Cardiac septum (tissue), 1 donor: ENCODE results near the gene CYP2D6. TPM values are rescaled to one million over a fixed set of nuclear protein-coding genes. Genes with fewer than 3 reads are reported as not detected.

Source experiments
- DNase-seq: peaks from one replicate; pipeline ENCODE4 v3.0.0-alpha.2; 2020; ENCODE audit warnings: low spot score
- intact Hi-C: fragments of 100-400 bp; cut with DNase I; formaldehyde crosslinking; loops from one replicate; pipeline ENCODE4 v1.14.0; 2022
- total RNA-seq: library from RNA; stranded (reverse); fragmentation: NEBNext Ultra II Directional; extraction: Animal tissue kit (Norgen Biotek cat#: 25700); gene quantifications from one replicate; pipeline ENCODE4 v1.2.1, GENCODE V29; 2021
- donor health status: DM: no; HTN: no; CAD: no.

CYP2D6 gene
- total RNA-seq, 1 donor from 2014 or later = 0.35 TPM

DNA sequence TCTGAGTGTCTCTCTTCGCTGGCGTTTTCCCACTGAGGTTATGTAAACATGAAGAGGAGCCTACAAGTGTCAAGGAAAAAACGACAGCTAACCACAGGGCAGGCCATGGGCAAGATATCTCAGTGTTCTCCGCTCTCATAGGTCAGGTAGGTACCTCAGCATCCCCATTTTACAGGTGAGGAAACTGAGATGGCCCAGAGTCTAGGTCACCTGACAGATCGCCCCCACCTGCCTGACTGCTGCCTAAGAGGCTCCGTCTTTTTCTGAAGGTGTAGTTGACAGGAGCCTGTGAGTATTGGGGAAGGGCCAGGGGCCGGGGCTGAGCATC, 39.2 kb downstream of the CYP2D6 start:
- DNase-seq = no peak
- intact Hi-C loops = loop anchor here (5.0 kb wide), 1 partner anchor 346 kb away; no protein-coding TSS in a partner anchor

DNA sequence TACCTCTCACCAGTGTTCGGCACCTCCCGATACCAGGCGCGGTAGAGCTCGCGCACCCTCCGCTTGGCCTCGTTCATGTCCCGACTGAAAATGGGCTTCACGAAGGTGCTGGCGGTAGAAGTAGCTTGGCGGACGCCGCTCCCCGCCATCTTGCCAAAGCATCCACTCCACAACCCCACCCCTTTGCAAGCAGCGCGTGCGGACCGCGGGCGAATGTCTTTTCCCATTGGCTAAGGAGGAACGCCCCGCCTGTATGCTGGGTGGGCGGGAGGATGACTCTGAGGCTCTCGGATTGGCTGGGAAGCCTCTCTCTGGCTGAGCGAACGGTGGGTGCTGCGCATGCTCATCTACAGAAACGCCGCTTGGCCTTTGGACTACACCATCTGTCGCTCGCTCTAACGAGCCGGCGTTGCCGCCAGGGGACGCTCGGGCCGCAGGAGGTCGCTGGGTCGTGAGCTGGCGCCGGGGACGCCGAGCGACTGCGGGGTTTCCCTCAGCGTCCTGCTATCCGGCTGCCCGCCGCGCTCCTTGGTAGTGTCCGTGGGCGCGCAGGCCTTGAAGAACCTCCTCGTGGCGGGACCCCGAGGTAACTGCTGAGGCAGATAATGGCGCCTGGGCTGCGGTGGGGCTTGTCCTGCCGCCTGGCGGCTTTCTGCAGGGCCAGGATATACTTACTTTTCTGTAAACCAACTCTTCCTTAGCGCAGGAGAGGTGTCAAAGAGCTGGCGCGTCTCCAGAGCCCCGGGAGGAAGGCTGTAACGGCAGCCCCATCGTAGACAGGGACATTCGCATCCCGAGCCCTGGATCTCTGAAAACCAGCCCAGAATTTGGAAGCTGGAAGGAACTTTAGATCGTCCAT, 39.8 kb downstream of the CYP2D6 start, which contains the start of gene NDUFA6:
TSS of gene NDUFA6 (minus strand) at position 177 of the 859 bp plus-strand sequence. CDS start at position 149, 28 bp downstream.
- DNase-seq = peak; percentile 100
- intact Hi-C loops = loop anchor here (5.0 kb wide), 1 partner anchor 346 kb away; no protein-coding TSS in a partner anchor

DNA sequence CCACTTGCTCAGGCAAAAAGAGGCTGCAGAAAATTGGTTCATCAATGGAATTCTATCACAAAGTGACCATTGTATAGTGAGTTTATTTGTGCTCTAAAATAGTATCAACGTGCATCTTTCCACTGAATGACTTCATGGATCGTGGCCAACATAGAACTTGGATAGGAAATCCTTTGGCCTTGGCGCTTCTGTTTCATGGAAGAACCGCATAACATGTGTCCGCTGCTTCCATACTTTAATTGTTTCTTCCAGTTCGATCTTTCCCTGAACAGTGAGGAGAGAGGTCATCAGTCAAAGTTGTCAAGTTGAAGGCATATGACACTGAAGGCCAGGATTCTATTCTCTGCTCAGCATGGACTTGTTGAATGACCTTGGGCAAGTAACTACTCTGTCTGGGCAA, 44.6 kb downstream of the CYP2D6 start:
- no peak for DNase-seq
- intact Hi-C loops = no loop called here

DNA sequence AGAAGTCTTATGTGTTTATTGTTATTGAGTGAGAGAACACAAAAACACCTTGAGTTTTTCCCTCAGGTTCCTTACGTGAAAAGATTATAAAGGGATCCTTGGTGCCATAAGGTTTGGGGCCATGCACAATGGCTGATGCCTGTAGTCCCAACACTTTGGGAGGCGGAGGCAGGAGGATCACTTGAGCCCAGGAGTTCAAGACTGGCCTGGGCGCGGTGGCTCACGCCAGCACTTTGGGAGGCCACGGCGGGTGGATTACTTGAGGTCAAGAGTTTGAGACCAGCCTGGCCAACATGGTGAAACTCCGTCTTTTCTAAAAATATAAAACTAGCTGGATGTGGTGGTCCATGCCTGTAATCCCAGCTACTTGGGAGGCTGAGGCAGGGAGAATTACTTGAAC, 45.7 kb downstream of the CYP2D6 start:
- intact Hi-C loops = no loop called here
- DNase-seq = no peak

DNA sequence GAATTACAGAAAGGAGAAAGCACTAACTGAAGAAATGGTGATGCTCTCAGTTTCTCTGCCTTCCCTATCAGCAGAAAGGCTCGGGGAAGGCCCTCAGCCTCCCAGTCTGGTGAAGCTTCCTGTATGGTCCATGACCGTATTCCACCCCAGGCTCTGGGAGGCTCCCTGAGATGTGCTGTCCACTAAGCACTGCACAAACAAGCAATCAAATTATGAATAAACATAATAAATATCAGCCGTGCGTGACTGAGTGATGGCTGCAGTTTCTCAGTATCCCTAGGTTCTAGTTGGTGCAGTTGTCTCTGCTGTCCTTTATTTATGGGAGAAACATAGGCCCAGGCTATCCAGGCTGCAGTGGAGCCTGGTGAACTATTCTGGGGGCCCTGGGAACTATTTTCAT, 47.5 kb downstream of the CYP2D6 start:
- intact Hi-C loops = no loop called here
- no peak for DNase-seq

DNA sequence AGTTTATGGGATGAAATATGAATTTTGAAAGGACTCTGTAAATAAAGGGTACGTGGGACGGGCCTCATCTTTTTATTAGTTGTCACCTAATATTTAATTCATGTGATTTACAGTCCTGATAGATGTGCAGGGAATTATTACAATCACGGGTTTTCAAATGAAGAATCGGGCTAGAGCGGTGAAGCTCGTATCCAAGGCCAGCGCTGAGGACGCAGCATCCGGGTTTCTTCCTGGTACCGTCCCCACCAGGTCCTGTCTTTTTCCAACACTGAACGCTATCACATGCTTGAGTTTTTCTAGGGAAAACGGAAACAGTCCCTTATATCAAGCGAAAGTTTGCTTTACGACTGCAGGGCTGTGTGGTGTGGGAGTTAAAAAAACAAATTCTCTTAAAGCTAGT, 50.3 kb downstream of the CYP2D6 start:
- intact Hi-C loops = no loop called here
- peak; percentile 58 for DNase-seq

DNA sequence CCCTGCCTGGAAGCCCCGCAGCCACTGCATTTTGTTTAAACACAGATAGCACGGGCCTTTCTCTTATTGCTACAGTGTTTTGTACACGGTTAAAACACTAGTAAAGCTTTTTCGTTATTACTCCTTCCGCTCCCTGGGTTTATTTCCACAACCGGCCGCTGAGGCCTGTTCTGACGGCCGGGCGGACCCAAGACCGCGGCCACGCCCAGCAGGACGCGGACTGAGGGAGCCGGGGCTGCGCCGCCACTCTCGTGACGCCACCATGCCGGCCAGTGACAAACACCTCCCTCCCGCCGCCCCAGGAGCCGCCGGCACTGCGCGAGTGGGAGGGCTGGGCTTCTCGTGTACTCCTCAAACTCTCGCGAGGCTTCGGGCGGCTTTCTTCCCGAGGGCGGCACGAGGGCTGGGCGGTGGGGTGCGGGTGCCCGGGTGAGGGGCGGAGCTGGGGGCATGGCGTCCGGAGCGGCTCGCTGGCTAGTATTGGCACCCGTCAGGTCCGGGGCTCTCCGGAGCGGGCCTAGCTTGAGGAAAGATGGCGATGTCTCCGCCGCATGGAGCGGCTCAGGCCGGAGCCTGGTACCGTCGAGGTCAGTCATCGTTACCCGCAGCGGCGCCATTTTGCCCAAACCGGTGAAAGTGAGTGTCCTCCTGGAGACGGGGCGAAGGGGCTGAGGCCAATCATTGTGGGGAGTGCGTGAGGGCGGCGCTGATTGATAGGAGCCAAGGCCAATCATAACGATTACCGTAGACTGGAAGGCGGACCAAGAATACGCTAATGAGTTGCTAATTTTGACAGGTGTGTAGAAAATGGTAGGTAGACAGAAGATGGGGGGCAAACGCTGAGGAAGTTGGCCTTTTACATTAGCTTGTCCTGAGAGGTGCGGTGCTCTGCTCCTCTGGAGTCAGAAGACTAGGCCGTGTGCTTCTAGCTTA, 51.0 kb downstream of the CYP2D6 start, which contains the start of gene SMDT1:
TSS of gene SMDT1 (plus strand) at position 382 of the 933 bp plus-strand sequence. CDS start at position 451, 69 bp downstream.
- intact Hi-C loops = loop anchor here (10.0 kb wide), 1 partner anchor 395 kb away; the partner anchor contains the start of gene SNU13
- peak; percentile 100 for DNase-seq

DNA sequence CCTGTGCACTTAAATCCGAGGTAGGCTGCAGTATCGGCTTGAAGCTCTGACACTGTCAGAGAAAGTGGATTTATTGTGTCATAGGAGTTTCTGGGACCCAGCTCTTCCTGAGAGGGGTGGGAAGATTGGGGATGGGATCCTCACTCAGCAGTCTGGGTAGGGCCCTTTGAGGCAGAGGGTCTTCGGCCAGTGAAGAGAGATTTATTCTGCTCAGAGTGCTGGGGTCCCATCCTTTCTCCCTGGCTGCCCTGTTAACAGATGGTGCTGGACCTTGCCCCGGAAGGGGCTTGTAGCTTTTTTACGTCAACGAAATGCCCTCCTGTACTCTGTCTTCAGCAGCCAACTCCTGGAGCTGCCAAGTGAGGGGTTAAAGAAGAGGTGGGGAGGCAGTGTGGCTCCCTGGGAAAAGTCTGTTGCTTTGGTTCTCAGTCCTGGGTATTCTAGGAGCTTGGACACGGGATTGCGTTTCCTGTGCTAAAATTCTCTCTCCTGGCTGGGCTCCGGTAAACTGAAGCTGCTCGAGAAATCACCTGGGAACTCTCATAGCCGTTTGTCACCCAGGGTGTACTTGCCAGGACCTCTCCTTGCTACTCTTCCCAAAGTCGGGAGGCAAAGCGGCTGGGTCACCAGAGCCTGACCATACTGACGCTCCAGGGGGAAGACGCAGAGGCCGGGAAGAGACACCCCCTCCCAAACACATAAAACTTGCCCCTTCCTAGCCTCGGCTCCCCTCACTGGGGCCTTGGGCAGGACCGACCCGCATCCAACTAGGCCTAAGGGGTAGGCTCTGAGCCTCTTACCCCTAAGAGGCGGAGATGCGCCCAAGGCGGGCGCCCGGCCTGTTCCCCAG, 51.9 kb downstream of the CYP2D6 start:
- DNase-seq = no peak
- intact Hi-C loops = loop anchor here (10.0 kb wide), 1 partner anchor 394 kb away; the partner anchor contains the start of gene SNU13

DNA sequence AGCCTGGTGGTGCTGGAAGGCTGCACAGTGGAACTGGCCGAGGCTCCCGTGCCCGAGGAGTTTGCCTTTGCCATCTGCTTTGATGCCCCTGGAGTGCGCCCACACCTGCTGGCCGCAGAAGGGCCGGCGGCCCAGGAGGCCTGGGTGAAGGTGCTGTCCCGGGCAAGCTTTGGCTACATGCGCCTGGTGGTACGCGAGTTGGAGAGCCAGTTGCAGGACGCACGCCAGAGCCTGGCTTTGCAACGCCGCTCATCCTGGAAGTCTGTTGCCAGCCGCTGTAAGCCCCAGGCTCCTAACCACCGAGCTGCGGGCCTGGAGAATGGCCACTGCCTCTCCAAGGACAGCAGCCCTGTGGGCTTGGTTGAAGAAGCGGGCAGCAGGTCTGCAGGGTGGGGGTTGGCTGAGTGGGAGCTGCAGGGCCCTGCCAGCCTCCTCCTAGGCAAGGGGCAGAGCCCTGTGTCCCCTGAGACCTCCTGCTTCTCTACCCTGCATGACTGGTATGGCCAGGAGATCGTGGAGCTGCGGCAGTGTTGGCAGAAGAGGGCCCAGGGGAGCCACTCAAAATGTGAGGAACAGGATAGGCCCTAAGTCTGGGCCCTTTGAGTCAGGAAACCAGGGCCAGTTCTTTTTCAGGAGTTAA, 53.0 kb downstream of the CYP2D6 start:
- DNase-seq = peak; percentile 59
- intact Hi-C loops = loop anchor here (10.0 kb wide), 1 partner anchor 393 kb away; the partner anchor contains the start of gene SNU13

DNA sequence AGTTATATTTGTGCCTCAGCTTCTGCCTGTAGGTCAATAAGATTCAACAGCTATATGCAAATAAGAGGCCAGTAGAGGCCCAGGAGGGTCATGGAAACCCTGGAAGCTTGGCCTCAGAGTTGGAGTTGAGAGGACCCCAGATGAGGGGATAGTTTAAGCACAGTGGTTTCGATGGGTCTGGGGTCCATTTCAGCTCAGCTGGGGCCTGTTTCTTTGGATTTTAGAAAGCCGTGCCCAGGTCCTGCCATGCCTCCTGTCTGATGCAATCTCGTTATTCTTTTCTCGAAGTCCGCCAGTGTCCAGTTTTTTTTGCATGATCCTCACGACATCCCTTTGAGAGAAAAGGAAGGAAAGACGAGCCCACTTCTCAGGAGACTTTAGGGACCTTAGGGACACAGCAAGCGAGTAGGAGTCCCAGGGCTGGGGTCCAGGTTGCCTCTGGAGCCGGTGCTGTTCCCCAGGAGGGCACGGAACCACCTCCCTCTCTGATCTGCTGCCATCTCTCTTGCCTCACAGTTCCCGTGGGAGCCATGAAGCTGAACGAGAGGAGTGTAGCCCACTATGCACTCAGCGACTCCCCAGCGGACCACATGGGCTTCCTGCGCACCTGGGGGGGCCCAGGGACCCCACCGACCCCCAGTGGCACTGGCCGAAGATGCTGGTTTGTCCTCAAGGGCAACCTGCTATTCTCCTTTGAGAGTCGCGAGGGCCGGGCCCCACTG, 53.7 kb downstream of the CYP2D6 start:
- intact Hi-C loops = loop anchor here (10.0 kb wide), 1 partner anchor 392 kb away; the partner anchor contains the start of gene SNU13
- DNase-seq = peak; percentile 68

Other genes with a start within 250 kb of the CYP2D6 start
- not detected for gene SHISA8, start 215.7 kb downstream of the CYP2D6 start, total RNA-seq
- 0.08 TPM for gene TNFRSF13C, start 204.0 kb downstream of the CYP2D6 start, total RNA-seq
- 0.24 TPM for gene CENPM, start 183.7 kb downstream of the CYP2D6 start, total RNA-seq
- not detected for gene SEPTIN3, start 161.4 kb downstream of the CYP2D6 start, total RNA-seq
- gene WBP2NL, start 132.0 kb downstream of the CYP2D6 start, total RNA-seq = 0.73 TPM
- 11.2 TPM for gene NAGA, start 60.0 kb downstream of the CYP2D6 start, total RNA-seq
- 4.5 TPM for gene PHETA2, start 56.6 kb downstream of the CYP2D6 start, total RNA-seq
- gene SMDT1, start 51.1 kb downstream of the CYP2D6 start, total RNA-seq = 123 TPM
- 183 TPM for gene NDUFA6, start 40.0 kb downstream of the CYP2D6 start, total RNA-seq
- 15.3 TPM for gene TCF20, start 139.8 kb upstream of the CYP2D6 start, total RNA-seq